Sigmoid colon (tissue), 4 donors: Measurements from ENCODE around the gene PHF23.

Experiments
- EP300 ChIP-seq, 4 donors: sonication (generic); formaldehyde crosslinking; IDR thresholded peaks; one replicate each; pipeline ENCODE4 v1.6.1; 2017; ENCODE audit warnings: antibody characterized with exemption in 4 of 4
- POLR2A ChIP-seq, 2 donors: fragments of 450-650 bp; IDR thresholded peaks; one replicate each; pipeline ENCODE4 v1.6.1; 2016; ENCODE audit warnings: antibody characterized with exemption in 2 of 2, mild to moderate bottlenecking in 2 of 2, moderate library complexity in 2 of 2
- POLR2AphosphoS5 ChIP-seq, 4 donors: sonication (generic); formaldehyde crosslinking; IDR thresholded peaks; one replicate each; pipeline ENCODE4 v1.6.1; 2017; ENCODE audit warnings: antibody characterized with exemption in 4 of 4
- TF ChIP-seq, protein P1 (sequence below), 4 experiments: fragments of 450-650 bp in 3 of 4; fragments of 200-600 bp in 1 of 4; IDR thresholded peaks; one replicate each; pipeline ENCODE4 v1.5.1; 2016 to 2019; ENCODE audit warnings: antibody characterized with exemption in 4 of 4, mild to moderate bottlenecking in 3 of 4, moderate library complexity in 2 of 4

DNA sequence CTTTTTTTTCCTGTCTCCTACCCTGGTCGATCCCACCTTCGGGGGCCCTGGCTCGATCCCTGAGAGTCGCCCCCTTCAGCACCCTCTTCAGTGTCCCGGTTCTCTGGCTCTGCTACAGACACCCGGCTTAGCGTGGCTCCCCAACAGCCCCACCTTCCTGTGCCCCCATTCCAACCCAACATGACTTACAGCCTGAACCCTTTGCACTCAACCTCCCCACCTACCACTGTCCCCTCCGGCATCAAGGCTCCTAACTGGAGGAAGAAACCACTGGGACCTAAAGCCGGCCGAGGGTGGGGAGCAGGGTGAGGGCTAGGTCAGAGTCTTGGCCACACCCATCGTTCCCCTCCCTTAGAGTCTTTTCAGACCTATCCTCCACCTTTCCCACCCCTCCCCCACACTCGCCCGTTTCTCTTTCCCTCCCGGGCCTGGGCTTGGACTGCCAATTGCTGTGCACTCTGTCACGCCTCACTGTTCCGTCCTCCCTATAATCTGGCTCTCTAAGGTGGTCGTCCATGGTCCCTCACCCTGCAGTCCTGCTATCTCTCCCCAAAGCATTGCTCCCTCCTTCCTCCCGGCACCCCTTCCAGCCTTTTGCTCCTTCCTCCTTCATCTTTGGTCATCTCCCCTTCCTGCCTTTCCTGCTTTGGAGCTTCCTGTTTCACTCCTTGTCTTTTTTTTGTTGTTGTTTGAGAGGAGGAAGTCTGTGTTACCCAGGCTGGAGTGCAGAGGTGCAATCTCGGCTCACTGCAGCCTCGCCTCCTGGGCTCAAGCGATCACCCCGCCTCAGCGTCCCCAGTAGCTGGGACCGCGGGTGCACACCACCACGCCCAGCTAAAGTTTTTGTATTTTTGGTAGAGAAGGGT lies 23.9 kb upstream of the PHF23 start:
- TF ChIP-seq POLR2A (IDR thresholded peaks at IDR 0.05) (peak in 1 of 2 donors; percentile 31), POLR2AphosphoS5 (IDR thresholded peaks at IDR 0.05) (no peak), EP300 (IDR thresholded peaks at IDR 0.05) (no peak)
- TF ChIP-seq, protein P1, sequence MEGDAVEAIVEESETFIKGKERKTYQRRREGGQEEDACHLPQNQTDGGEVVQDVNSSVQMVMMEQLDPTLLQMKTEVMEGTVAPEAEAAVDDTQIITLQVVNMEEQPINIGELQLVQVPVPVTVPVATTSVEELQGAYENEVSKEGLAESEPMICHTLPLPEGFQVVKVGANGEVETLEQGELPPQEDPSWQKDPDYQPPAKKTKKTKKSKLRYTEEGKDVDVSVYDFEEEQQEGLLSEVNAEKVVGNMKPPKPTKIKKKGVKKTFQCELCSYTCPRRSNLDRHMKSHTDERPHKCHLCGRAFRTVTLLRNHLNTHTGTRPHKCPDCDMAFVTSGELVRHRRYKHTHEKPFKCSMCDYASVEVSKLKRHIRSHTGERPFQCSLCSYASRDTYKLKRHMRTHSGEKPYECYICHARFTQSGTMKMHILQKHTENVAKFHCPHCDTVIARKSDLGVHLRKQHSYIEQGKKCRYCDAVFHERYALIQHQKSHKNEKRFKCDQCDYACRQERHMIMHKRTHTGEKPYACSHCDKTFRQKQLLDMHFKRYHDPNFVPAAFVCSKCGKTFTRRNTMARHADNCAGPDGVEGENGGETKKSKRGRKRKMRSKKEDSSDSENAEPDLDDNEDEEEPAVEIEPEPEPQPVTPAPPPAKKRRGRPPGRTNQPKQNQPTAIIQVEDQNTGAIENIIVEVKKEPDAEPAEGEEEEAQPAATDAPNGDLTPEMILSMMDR (IDR thresholded peaks at IDR 0.05) = no peak
